ENCODE results near the gene PLAU.

- no peak for TF ChIP-seq YY1 (IDR thresholded peaks at IDR 0.05; ENCODE audit: insufficient read depth, insufficient read length)
- TF ChIP-seq ZNF274 (IDR thresholded peaks at IDR 0.05; ENCODE audit: low read depth, low read length), result no peak
Measured at GRCh38 chr10:73889014-73889413, 21.9 kb upstream of the PLAU start.

All from NT2/D1 (cell line).